Fibroblast of peridontal ligament (primary cell): ENCODE data around the gene HIGD1C.
A peak's percentile ranks its signal among the peaks of the same experiment; 100 is the strongest.
"Not testable (repeated sequence)": the region's sequence is repeated elsewhere in the genome, so short reads cannot be mapped to it uniquely, and the experiment has no call there.

Experiments
- DNase-seq: peaks from one replicate; pipeline ENCODE4 v3.0.0-alpha.2; 2010; ENCODE audit errors: extremely low read depth

HIGD1C gene

GRCh38 chr12:50952510-50952909 lies at the start of gene HIGD1C:
Gene HIGD1C, plus strand, starts transcription at chr12:50952544. Its CDS starts 1,455 bp downstream, at chr12:50953999.
- no peak for DNase-seq

GRCh38 chr12:50908479-50908878 lies 43.9 kb upstream of the HIGD1C start:
- not testable (repeated sequence) for DNase-seq

GRCh38 chr12:50912361-50912760 lies 40.0 kb upstream of the HIGD1C start:
- DNase-seq, result not testable (repeated sequence)

GRCh38 chr12:50913224-50913623 lies 39.1 kb upstream of the HIGD1C start:
- no peak for DNase-seq

GRCh38 chr12:50914872-50915484 lies 37.4 kb upstream of the HIGD1C start:
- no peak for DNase-seq

- no peak for DNase-seq
Observed at GRCh38 chr12:50916292-50916691, 36.1 kb upstream of the HIGD1C start.

- no peak for DNase-seq
Observed at GRCh38 chr12:50918584-50919316, 33.6 kb upstream of the HIGD1C start.

- peak; percentile 72 for DNase-seq
Observed at GRCh38 chr12:50922820-50923219, 29.5 kb upstream of the HIGD1C start.

- peak; percentile 52 for DNase-seq
Observed at GRCh38 chr12:50923361-50924130, 28.8 kb upstream of the HIGD1C start.

GRCh38 chr12:50924131-50924438 lies 28.3 kb upstream of the HIGD1C start:
- no peak for DNase-seq

GRCh38 chr12:50924439-50925341 lies 27.7 kb upstream of the HIGD1C start:
- peak; percentile 96 for DNase-seq

GRCh38 chr12:50925342-50925651 lies 27.0 kb upstream of the HIGD1C start:
- no peak for DNase-seq

GRCh38 chr12:50925920-50926319 lies 26.4 kb upstream of the HIGD1C start:
- no peak for DNase-seq

GRCh38 chr12:50926415-50926814 lies 25.9 kb upstream of the HIGD1C start:
- no peak for DNase-seq

- DNase-seq, result not testable (repeated sequence)
Observed at GRCh38 chr12:50926932-50927331, 25.4 kb upstream of the HIGD1C start.

- DNase-seq, result no peak
Observed at GRCh38 chr12:50927356-50927755, 25.0 kb upstream of the HIGD1C start.

GRCh38 chr12:50927766-50928224 lies 24.5 kb upstream of the HIGD1C start:
- DNase-seq, result no peak

GRCh38 chr12:50928392-50928791 lies 24.0 kb upstream of the HIGD1C start:
- no peak for DNase-seq

GRCh38 chr12:50929831-50930230 lies 22.5 kb upstream of the HIGD1C start:
- no peak for DNase-seq

- not testable (repeated sequence) for DNase-seq
Observed at GRCh38 chr12:50930477-50930876, 21.9 kb upstream of the HIGD1C start.

GRCh38 chr12:50932787-50933280 lies 19.5 kb upstream of the HIGD1C start:
- DNase-seq, result no peak
